ENCODE data around the gene ANO1.

DNA sequence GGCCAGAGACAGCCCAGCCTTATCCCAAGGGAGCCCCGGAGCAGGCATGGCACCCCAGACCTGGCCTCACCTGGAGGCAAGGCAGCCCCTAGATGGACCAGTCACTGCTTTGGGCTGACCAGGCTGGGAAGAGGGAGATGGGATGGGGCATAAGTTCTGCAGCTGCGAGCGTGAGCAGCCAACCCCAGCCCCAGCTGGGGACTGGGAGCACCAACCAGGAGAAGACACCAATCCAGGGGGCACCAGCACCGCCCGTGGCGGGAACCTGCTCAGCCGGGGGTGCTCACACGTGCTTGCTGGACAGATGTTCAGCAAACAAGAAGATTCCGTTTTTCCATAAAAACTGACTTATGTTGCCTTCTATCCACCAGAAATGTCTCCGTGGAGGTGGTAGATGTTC lies 108.8 kb downstream of the ANO1 start:
- TF ChIP-seq, protein P1, sequence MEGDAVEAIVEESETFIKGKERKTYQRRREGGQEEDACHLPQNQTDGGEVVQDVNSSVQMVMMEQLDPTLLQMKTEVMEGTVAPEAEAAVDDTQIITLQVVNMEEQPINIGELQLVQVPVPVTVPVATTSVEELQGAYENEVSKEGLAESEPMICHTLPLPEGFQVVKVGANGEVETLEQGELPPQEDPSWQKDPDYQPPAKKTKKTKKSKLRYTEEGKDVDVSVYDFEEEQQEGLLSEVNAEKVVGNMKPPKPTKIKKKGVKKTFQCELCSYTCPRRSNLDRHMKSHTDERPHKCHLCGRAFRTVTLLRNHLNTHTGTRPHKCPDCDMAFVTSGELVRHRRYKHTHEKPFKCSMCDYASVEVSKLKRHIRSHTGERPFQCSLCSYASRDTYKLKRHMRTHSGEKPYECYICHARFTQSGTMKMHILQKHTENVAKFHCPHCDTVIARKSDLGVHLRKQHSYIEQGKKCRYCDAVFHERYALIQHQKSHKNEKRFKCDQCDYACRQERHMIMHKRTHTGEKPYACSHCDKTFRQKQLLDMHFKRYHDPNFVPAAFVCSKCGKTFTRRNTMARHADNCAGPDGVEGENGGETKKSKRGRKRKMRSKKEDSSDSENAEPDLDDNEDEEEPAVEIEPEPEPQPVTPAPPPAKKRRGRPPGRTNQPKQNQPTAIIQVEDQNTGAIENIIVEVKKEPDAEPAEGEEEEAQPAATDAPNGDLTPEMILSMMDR (IDR thresholded peaks at IDR 0.05), result no peak
- no peak for TF ChIP-seq POLR2A (IDR thresholded peaks at IDR 0.05)
